Lung (tissue), 12 donors: Measurements from ENCODE around the gene BLVRA. TPM values are rescaled to one million over a fixed set of nuclear protein-coding genes. Genes with fewer than 3 reads are reported as not detected.
"Not testable (repeated sequence)": the region's sequence is repeated elsewhere in the genome, so short reads cannot be mapped to it uniquely, and the experiment has no call there.

Source experiments
- ATAC-seq: fragments of 200-7000 bp; cut with Tn5 transposase; one replicate; pipeline ENCODE4 v1.9.1; 2020; ENCODE audit warnings: moderate number of reproducible peaks; ENCODE audit not compliant: insufficient read depth, low FRiP score
- DNase-seq, 3 donors: peaks; one replicate each; pipeline ENCODE4 v3.0.0-alpha.2; 2013 to 2017
- H3K27ac ChIP-seq, 2 donors: one replicate each; pipeline ENCODE4 v1.5.1; 2013; ENCODE audit warnings: mild to moderate bottlenecking in 2 of 2, moderate library complexity in 2 of 2, control low read depth in 1 of 2, inconsistent platforms in 1 of 2, low read depth in 1 of 2, low read length in 1 of 2
- H3K27me3 ChIP-seq, 3 donors: one replicate each; pipeline ENCODE4 v1.5.1; 2013; ENCODE audit warnings: low read length in 2 of 3; ENCODE audit not compliant: control insufficient read depth in 3 of 3, insufficient read depth in 3 of 3
- H3K36me3 ChIP-seq, 4 donors: one replicate each; pipeline ENCODE4 v1.5.1; 2013; ENCODE audit warnings: low read length in 4 of 4, mild to moderate bottlenecking in 1 of 4, moderate library complexity in 1 of 4; ENCODE audit not compliant: control insufficient read depth in 4 of 4, insufficient read depth in 4 of 4
- H3K4me1 ChIP-seq, 5 donors: one replicate each; pipeline ENCODE4 v1.5.1; 2013; ENCODE audit warnings: low read length in 5 of 5, mild to moderate bottlenecking in 2 of 5, moderate library complexity in 1 of 5; ENCODE audit not compliant: control insufficient read depth in 5 of 5, insufficient read depth in 5 of 5
- H3K4me3 ChIP-seq: one replicate; pipeline ENCODE4 v1.5.1; 2013; ENCODE audit warnings: mild to moderate bottlenecking, control low read depth, moderate library complexity
- H3K9ac ChIP-seq, 2 donors: one replicate each; pipeline ENCODE4 v1.5.1; 2013; ENCODE audit warnings: low read length in 2 of 2, control low read depth in 1 of 2; ENCODE audit not compliant: insufficient read depth in 1 of 2
- H3K9me3 ChIP-seq, 4 donors: one replicate each; pipeline ENCODE4 v1.5.1; 2013; ENCODE audit warnings: low read length in 3 of 4, mild to moderate bottlenecking in 1 of 4, moderate library complexity in 1 of 4; ENCODE audit not compliant: control insufficient read depth in 4 of 4, insufficient read depth in 3 of 4
- CTCF ChIP-seq: IDR thresholded peaks from 2 replicates; pipeline ENCODE4 v1.5.1; 2012; ENCODE audit warnings: mild to moderate bottlenecking; ENCODE audit errors: control extremely low read depth, extremely low read depth
- WGBS, 2 donors: extraction: QIAGEN DNeasy Blood & Tissue Kit; methylation state at CpG; one replicate each; pipeline ENCODE4 v1.1.7; 2013; 5-methylcytosine and 5-hydroxymethylcytosine counted together
- polyA plus RNA-seq, 2 donors: library from polyadenylated mRNA; stranded (reverse); fragments of 200-250 nt; gene quantifications; one replicate each; pipeline ENCODE4 v1.2.1, GENCODE V29; 2013
- total RNA-seq, 2 donors: library from RNA; depleted of rRNA in 1 of 2; stranded (reverse); fragments of >200 nt in 1 of 2; gene quantifications; one replicate each; pipeline ENCODE4 v1.2.1, GENCODE V29; 2014 to 2021
- donor health status: control.
- donor health status: control.
- donor health status: Bipolar disorder and iron deficiency.
- donor health status: healthy.
- donor health status: DM: yes; HTN: yes; CAD: no.

The BLVRA gene
- total and polyA plus RNA-seq, 4 donors: 25.9 to 143 (median 97.1) TPM

DNA sequence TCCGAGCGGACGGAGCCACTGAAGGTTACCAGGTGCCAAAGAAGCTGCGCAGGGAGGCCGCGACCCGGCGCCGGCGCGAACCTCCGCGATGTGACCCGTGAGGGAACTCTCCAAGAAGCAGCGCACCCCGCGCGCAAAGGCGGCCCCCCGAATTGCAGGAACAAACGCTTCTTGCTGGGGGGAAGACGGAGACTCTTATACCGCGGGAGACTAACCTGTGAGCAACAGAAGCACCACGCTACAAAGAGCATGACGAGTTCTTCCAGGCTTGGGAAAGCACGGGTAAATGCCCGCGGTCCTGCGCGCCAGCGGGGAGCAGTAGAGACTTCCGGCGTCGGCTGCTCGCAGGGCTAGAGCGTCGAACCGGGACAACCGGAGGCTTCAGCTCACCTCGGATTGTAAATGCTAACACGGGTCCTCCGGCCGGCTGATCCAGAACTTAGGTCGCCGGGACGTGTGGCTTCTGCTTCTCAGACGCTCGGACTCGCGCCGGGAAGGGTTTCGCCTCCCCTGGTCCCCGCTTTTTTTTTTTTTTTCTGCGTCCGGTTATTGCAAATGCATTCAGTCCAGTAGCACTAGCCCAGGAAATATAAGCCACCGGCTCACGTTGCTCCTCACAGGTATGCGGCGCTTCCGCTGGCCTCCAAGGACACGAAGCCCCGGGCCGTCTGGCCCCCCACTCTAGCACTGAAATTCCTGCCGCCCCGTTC lies 29.1 kb upstream of the BLVRA start, which contains the start of gene COA1:
COA1 (minus strand) TSS at position 310 of the 710 bp plus-strand sequence. CDS start 80,909 bp downstream, outside the sequence.
- peak; percentile 87 to 95 (median 90) for DNase-seq
- Histone ChIP-seq H3K4me3 (peak within 1 kb of the TSS; percentile 95), H3K36me3 (peaks cover 0 to 5% (median 0%) of the 10 kb centered on the region in 4 donors), H3K27ac (peak within 1 kb of the TSS; percentile 88 to 94), H3K9me3 (no peaks in the 10 kb centered on the region), H3K9ac (peak within 1 kb of the TSS; percentile 79 to 93), H3K4me1 (peaks cover 0 to 25% (median 6%) of the 10 kb centered on the region in 5 donors), H3K27me3 (no peaks in the 10 kb centered on the region)
- peak; percentile 100 for ATAC-seq
- 0 to 1% methylated on average over 65 to 66 of the region's 66 CpGs for WGBS, 2 donors
- TF ChIP-seq CTCF: no peak

- H3K4me3 ChIP-seq: peak overlapping the region; percentile 95
- peak overlapping the region; percentile 53 to 93 for H3K9ac ChIP-seq
- 19 to 22% methylated on average over 4 of the region's 4 CpGs for WGBS, 2 donors
- H3K27ac ChIP-seq: peak overlapping the region; percentile 88 to 94
- ATAC-seq (no peak), DNase-seq (no peak)
- peaks cover 0 to 23% (median 6%) of the 10 kb centered on the region in 5 donors for H3K4me1 ChIP-seq
- no peak for TF ChIP-seq CTCF
- no peaks in the 10 kb centered on the region for H3K9me3 ChIP-seq
- H3K36me3 ChIP-seq: peaks cover 0 to 5% (median 0%) of the 10 kb centered on the region in 4 donors
- no peaks in the 10 kb centered on the region for H3K27me3 ChIP-seq
These were observed 28.6 kb upstream of the BLVRA start for GRCh38 chr7:43729924-43730248.

- H3K4me3 ChIP-seq, H3K36me3 ChIP-seq, H3K9me3 ChIP-seq, H3K27me3 ChIP-seq, DNase-seq, H3K9ac ChIP-seq, ATAC-seq, H3K27ac ChIP-seq: not testable (repeated sequence)
- 86 to 92% methylated on average over 3 of the region's 3 CpGs for WGBS, 2 donors
- peaks cover 0 to 16% (median 6%) of the 10 kb centered on the region in 5 donors for H3K4me1 ChIP-seq
These were observed 27.0 kb upstream of the BLVRA start for GRCh38 chr7:43731494-43731893.

DNA sequence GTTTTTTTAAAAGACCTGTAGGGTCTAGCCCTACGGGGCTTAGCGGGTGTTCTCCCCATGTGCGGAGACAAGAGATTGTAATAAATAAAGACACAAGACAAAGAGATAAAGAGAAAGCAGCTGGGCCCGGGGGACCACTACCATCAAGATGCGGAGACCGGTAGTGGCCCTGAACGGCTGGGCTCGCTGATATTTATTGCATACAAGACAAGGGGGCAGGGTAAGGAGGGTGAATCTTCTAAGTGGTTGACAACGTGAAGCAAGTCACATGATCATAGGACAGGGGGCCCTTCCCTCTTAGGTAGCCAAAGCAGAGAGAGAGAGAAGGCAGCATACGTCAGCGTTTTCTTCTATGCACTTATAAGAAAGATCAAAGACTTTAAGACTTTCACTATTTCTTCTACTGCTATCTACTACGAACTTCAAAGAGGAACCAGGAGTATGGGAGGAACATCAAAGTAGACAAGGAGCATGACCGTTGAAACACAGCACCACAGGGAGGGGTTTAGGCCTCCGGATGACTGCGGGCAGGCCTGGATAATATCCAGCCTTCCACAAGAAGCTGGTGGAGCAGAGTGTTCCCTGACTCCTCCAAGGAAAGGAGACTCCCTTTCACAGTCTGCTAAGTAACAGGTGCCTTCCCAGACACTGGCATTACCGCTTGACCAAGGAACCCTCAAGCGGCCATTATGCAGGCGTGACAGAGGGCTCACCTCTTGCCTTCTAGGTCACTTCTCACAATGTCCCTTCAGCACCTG lies 23.7 kb upstream of the BLVRA start:
- H3K4me3 ChIP-seq, H3K9me3 ChIP-seq, ATAC-seq, H3K9ac ChIP-seq, H3K27ac ChIP-seq, H3K4me1 ChIP-seq, H3K27me3 ChIP-seq, H3K36me3 ChIP-seq, DNase-seq: not testable (repeated sequence)
- WGBS, 2 donors: 76 to 78% methylated on average over 18 of the region's 18 CpGs
